Kidney epithelial cell (primary cell): Measurements from ENCODE around the gene TCF7L2. TPM values are rescaled to one million over a fixed set of nuclear protein-coding genes. Genes with fewer than 3 reads are reported as not detected.

ENCODE experiments used
- DNase-seq: peaks from one replicate; pipeline ENCODE4 v3.0.0-alpha.2; 2010; ENCODE audit warnings: low read depth
- H3K27me3 ChIP-seq: 2 replicates; pipeline ENCODE4 v1.6.0; 2011; ENCODE audit warnings: low read length; ENCODE audit not compliant: control insufficient read depth, insufficient read depth
- H3K36me3 ChIP-seq: 2 replicates; pipeline ENCODE4 v1.5.1; 2011; ENCODE audit warnings: low read length; ENCODE audit not compliant: control insufficient read depth, insufficient read depth
- H3K4me3 ChIP-seq: 2 replicates; pipeline ENCODE4 v1.5.1; 2011; ENCODE audit warnings: low read depth, mild to moderate bottlenecking, control low read depth, low read length
- total RNA-seq: library from RNA; depleted of rRNA; stranded (reverse); fragments of >200 nt; gene quantifications from 2 replicates; pipeline ENCODE4 v1.2.3, GENCODE V29; 2015
- TF ChIP-seq, protein P1 (sequence below): IDR thresholded peaks from 2 replicates; pipeline ENCODE4 v1.5.1; 2011; ENCODE audit warnings: mild to moderate bottlenecking, moderate library complexity, low read length, control low read depth, inconsistent platforms; ENCODE audit not compliant: insufficient read depth, poor library complexity, severe bottlenecking

TCF7L2 gene
- total RNA-seq, 1 donor from 2014 or later, result 3.4 TPM

DNA sequence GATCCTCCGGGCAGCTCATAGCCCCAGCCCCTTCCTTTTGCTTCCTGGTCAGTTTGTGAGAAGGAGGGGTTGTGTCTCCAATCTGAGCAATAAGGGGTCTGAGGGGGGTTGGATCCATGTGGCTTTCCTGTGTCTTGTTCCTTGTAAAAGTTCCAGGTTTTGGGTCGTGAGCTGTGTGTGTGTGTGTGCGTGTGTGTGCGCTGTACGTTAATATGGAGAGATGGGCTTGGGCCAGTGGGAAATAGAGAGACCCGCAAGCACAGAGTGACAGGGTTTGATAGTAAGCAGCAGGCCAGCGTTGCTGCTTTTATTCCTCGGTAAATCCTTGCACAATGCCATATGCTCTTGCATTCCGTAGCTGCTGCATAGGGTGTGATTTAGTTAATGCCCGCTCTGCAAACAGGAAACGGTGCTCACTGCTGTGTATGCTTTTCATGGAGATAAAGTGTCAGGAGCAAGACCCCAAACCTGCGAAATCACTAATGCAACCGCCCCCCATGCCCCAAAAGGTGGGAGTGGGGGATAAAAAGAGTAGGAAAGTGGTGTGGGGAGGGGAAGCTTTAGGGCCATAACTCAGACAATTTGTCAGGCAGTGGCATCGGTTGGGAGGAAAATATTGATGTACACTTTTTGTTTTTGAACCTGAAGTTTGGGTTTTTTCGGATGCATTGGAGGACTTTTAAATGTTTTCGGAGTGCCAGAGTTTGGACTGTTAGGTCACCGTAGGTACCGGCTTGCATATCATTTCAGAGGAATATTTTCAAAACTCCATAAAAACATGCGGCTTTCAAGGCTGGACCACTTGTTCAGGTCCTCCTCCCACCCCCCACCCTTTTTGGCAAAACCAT is 108.7 kb downstream of the TCF7L2 start:
- TF ChIP-seq, protein P1, sequence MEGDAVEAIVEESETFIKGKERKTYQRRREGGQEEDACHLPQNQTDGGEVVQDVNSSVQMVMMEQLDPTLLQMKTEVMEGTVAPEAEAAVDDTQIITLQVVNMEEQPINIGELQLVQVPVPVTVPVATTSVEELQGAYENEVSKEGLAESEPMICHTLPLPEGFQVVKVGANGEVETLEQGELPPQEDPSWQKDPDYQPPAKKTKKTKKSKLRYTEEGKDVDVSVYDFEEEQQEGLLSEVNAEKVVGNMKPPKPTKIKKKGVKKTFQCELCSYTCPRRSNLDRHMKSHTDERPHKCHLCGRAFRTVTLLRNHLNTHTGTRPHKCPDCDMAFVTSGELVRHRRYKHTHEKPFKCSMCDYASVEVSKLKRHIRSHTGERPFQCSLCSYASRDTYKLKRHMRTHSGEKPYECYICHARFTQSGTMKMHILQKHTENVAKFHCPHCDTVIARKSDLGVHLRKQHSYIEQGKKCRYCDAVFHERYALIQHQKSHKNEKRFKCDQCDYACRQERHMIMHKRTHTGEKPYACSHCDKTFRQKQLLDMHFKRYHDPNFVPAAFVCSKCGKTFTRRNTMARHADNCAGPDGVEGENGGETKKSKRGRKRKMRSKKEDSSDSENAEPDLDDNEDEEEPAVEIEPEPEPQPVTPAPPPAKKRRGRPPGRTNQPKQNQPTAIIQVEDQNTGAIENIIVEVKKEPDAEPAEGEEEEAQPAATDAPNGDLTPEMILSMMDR, result no peak
- no peak for DNase-seq
- H3K36me3 ChIP-seq, result no peaks in the 10 kb centered on the region
- H3K27me3 ChIP-seq, result no peaks in the 10 kb centered on the region
- no peak overlapping the region for H3K4me3 ChIP-seq

DNA sequence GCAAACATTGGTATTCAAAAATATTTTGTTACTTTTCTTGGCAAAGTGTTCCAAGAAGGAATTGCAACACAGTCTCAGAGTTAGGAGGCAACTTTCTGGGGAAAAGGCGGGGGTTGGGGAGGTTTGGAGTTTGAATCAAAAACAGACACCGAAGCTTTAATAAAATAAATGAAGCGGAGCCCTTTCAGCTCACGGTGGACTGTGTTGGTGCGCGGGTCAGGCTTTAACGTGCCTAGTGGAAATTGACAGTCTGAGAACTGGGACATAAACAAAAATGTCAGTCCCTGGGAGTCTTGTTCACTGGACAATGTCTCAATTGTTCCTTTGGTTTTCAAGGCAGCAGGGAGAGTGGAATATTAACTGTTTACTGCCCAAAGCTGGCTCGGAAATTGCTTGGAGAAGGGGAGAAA is 109.3 kb downstream of the TCF7L2 start:
- DNase-seq, result no peak
- Histone ChIP-seq H3K27me3 (no peaks in the 10 kb centered on the region), H3K4me3 (no peak overlapping the region), H3K36me3 (no peaks in the 10 kb centered on the region)
- TF ChIP-seq, protein P1, result no peak

DNA sequence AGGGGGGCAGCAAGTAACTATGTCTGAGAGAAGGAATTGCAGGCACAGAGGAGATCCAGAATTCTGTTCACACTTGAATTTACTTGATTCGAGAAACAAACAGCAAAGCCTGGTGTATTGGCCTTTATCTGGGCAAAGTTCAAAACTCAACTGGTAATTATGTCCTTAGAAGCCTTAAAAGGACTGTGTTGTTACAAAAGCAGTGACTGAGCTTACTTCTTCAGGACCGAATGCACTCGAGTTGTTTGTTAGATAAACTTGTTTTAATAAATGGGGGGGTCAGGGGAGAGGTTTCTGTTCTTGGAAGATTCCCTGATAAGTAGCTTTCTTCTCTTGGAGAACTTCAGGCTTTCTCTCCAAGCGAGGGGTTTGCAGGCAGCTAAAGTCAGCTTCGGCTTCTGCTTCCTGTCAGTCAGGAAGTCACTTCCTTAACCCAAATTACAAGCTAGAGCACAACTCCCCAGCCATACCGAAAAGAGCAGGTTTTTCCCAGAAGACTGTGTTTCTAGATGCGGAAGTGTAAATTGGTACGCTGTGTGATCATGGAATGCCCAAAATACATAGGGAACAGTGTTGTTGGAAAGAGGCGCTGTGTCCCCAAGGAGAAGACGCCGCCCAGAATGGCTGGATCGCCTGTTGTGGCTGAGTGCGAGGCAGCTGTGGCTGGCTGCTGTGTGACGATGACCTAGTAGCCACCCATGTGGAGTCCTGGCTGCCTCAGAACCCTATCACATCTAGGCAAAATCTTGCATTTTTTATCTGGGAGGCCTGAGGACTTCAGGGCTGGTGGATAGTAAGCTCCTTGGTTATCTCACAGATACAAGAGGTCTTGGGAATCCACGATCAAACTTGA is 110.4 kb downstream of the TCF7L2 start:
- TF ChIP-seq, protein P1, result no peak
- Histone ChIP-seq H3K36me3 (no peaks in the 10 kb centered on the region), H3K4me3 (no peak overlapping the region), H3K27me3 (no peaks in the 10 kb centered on the region)
- no peak for DNase-seq

DNA sequence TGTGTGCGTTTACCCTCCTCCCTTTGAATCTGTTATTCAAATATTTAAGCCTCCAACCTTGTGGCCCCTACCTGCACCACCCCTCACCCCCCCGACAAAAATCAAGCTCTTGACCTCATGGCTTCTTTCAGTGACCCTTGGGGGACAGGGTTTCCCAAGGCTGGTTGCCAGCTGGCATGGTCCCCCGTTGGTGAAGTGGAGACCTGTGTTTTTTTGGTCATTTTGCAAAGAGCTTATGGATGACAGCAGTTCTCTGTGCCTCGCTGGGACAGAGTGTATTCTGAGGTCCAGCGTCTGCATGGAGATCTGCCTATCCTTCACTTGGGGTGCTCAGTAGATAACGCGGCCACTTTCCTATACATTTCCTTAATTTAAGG is 111.0 kb downstream of the TCF7L2 start:
- TF ChIP-seq, protein P1, result no peak
- DNase-seq, result no peak

DNA sequence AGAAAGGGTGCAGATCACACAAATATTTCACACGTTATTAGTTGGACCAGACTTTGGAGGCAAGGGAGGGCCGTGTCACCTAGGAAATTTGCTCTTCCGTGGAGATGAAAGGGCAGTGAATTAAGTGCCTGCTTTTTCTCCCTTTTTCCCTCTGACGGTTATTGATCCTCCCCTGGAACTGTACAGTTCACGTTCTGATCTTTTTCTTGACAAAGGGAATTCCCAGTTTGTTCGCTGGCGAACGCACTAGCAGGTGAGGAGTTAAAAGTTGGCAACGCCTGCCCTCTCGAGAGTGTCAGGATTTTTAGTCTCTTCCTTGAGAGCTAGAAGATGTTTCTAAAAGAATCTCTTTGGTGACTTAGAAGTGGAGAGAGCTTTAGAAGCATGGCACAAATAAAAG is 111.5 kb downstream of the TCF7L2 start:
- no peaks in the 10 kb centered on the region for H3K36me3 ChIP-seq
- no peak overlapping the region for H3K4me3 ChIP-seq
- no peaks in the 10 kb centered on the region for H3K27me3 ChIP-seq
- TF ChIP-seq, protein P1, result no peak
- no peak for DNase-seq

More for the DNA sequence above, 111.0 kb downstream of the TCF7L2 start:
- no peak overlapping the region for H3K4me3 ChIP-seq
- H3K27me3 ChIP-seq, result no peaks in the 10 kb centered on the region
- H3K36me3 ChIP-seq, result no peaks in the 10 kb centered on the region
